ENCODE results near the gene UBFD1. TPM values are rescaled to one million over a fixed set of nuclear protein-coding genes. Genes with fewer than 3 reads are reported as not detected.
"Not testable (repeated sequence)": the region's sequence is repeated elsewhere in the genome, so short reads cannot be mapped to it uniquely, and the experiment has no call there.

The UBFD1 gene
- total RNA-seq, 1 donor from 2014 or later = 55.0 TPM

DNA sequence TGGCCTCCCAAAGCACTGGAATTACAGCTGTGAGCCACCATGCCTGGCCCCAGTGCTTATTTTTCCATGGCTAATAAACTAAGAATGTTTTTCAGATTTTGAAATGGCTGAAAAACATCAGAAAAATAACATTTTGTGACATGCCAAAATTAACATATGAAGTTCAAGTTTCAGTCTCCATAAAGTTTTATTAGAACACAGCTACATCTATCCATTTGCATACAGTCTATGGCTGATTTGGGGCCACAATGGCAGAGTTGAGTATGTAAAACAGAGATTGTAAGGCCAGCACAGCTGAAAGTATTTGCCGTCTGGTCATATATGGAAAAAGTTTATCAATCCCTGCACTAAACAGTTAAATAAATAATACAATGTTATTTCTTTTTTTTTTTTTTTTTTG lies 52.4 kb downstream of the UBFD1 start:
- Mint-ChIP-seq H3K9me3 (no peaks in the 10 kb centered on the region), H3K4me3 (no peak overlapping the region), H3K27me3 (ENCODE audit: insufficient read depth) (no peaks in the 10 kb centered on the region), H3K36me3 (ENCODE audit: low read depth) (peaks cover 12% of the 10 kb centered on the region), H3K27ac (no peak overlapping the region), H3K4me1 (ENCODE audit: low read depth) (no peaks in the 10 kb centered on the region)
- no peak for DNase-seq (ENCODE audit: low spot score)
- intact Hi-C loops (cut with micrococcal nuclease) = no loop called here

DNA sequence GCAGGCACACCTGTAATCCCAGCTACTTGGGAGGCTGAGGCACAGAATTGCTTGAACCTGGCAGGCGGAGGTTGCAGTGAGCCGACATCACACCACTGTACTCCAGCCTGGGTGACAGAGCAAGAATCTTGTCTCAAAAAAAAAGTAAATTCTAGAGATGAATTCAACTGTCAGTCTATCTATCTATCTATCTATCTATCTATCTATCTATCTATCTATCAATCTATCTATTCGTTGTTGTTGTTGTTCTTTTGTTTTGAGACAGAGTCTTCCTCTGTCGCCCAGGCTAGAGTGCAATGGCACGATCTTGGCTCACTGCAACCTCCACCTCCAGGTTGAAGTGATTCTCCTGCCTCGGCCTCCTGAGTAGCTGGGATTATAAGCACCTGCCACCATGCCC lies 53.4 kb downstream of the UBFD1 start:
- H3K4me1 Mint-ChIP-seq (ENCODE audit: low read depth); H3K27ac Mint-ChIP-seq; DNase-seq (ENCODE audit: low spot score); intact Hi-C loops (cut with micrococcal nuclease); H3K9me3 Mint-ChIP-seq; H3K4me3 Mint-ChIP-seq; H3K27me3 Mint-ChIP-seq (ENCODE audit: insufficient read depth): not testable (repeated sequence)
- peaks cover 13% of the 10 kb centered on the region for H3K36me3 Mint-ChIP-seq (ENCODE audit: low read depth)

DNA sequence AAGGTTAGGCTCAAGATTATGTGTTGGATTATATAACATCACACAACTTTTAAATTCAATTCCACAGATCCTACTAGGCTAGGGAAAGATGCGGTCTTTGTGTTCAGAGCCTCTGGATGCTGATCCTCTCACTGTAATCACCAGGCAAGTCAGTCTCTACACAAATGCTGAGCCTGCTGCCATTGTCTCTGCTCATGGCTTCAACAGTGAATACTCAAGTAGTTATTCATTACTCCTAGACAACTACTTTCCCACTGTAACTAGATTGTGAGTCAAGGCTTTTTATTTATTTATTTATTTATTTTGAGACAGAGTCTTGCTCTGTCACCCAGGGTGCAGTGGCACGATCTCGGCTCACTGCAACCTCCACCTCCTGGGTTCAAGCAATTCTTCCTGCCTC lies 54.4 kb downstream of the UBFD1 start:
- DNase-seq (ENCODE audit: low spot score) = no peak
- Mint-ChIP-seq H3K4me1 (ENCODE audit: low read depth) (no peaks in the 10 kb centered on the region), H3K27me3 (ENCODE audit: insufficient read depth) (no peaks in the 10 kb centered on the region), H3K4me3 (no peak overlapping the region), H3K27ac (no peak overlapping the region), H3K9me3 (no peaks in the 10 kb centered on the region), H3K36me3 (ENCODE audit: low read depth) (peaks cover 17% of the 10 kb centered on the region)
- intact Hi-C loops (cut with micrococcal nuclease) = no loop called here

DNA sequence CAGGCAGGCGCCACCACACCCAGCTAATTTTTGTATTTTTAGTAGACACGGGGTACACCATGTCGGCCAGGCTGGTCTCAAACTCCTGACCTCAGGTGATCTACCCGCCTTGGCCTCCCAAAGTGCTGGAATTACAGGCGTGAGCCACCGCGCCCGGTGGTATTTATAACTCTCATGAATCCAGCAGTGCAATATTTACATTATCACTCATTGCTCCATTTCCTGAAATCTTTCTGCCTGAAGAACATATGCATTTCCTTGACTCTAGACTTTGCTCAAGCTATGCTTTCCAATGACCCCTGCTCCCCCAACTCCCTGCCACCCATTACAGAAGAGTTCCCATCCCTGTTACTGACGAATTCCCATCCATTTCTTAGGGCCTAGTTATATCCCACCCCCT lies 58.3 kb downstream of the UBFD1 start:
- H3K4me3 Mint-ChIP-seq = no peak overlapping the region
- H3K27ac Mint-ChIP-seq = no peak overlapping the region
- intact Hi-C loops (cut with micrococcal nuclease) = no loop called here
- peaks cover 20% of the 10 kb centered on the region for H3K36me3 Mint-ChIP-seq (ENCODE audit: low read depth)
- no peaks in the 10 kb centered on the region for H3K4me1 Mint-ChIP-seq (ENCODE audit: low read depth)
- no peak for DNase-seq (ENCODE audit: low spot score)
- H3K9me3 Mint-ChIP-seq = no peaks in the 10 kb centered on the region
- no peaks in the 10 kb centered on the region for H3K27me3 Mint-ChIP-seq (ENCODE audit: insufficient read depth)

Other genes with a start within 250 kb of the UBFD1 start
- gene COG7, start 104.5 kb upstream of the UBFD1 start, total RNA-seq = 23.5 and 24.1 TPM in 2 replicates
- 106 and 112 TPM in 2 replicates for gene GGA2, start 47.2 kb upstream of the UBFD1 start, total RNA-seq
- 27.8 and 29.9 TPM in 2 replicates for gene EARS2, start 377 bp upstream of the UBFD1 start, total RNA-seq
- 146 and 148 TPM in 2 replicates for gene NDUFAB1, start 38.6 kb downstream of the UBFD1 start, total RNA-seq
- gene PALB2, start 83.6 kb downstream of the UBFD1 start, total RNA-seq = 34.4 and 36.2 TPM in 2 replicates
- 102 and 105 TPM in 2 replicates for gene DCTN5, start 83.7 kb downstream of the UBFD1 start, total RNA-seq
- gene PLK1, start 121.2 kb downstream of the UBFD1 start, total RNA-seq = 45.2 and 54.7 TPM in 2 replicates
- not detected in 2 replicates for gene ERN2, start 155.5 kb downstream of the UBFD1 start, total RNA-seq
- gene CHP2, start 197.3 kb downstream of the UBFD1 start, total RNA-seq = not detected in 2 replicates